ENCODE results near the gene KIF13A.
"Not testable (repeated sequence)": the region's sequence is repeated elsewhere in the genome, so short reads cannot be mapped to it uniquely, and the experiment has no call there.

Gene KIF13A

DNA sequence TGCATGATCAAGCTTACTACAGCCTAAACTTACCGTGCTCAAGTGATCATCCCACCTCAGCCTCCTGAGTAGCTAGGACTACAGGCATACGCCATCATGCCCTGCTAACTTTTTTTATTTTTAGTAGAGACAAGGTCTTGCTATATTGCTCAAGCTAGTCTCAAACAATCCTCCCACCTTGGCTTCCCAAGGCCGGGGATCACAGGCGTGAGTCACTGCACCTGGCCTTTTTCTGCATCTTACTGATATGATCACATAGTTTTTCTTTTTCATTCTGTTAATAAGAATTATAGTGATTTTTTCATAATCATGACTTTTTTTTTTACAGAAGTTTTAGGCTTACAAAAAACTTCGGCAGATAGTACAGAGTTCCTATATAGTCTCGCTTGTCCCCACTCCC, 93.2 kb downstream of the KIF13A start:
- no peak overlapping the region for H2AFZ ChIP-seq (ENCODE audit: low read length)
- H3K9me2 ChIP-seq (replicated peaks; ENCODE audit: insufficient read depth, low read length) = no peaks in the 10 kb centered on the region
- H3K4me1 ChIP-seq (ENCODE audit: low read length) = no peaks in the 10 kb centered on the region
- TF ChIP-seq, protein P1, sequence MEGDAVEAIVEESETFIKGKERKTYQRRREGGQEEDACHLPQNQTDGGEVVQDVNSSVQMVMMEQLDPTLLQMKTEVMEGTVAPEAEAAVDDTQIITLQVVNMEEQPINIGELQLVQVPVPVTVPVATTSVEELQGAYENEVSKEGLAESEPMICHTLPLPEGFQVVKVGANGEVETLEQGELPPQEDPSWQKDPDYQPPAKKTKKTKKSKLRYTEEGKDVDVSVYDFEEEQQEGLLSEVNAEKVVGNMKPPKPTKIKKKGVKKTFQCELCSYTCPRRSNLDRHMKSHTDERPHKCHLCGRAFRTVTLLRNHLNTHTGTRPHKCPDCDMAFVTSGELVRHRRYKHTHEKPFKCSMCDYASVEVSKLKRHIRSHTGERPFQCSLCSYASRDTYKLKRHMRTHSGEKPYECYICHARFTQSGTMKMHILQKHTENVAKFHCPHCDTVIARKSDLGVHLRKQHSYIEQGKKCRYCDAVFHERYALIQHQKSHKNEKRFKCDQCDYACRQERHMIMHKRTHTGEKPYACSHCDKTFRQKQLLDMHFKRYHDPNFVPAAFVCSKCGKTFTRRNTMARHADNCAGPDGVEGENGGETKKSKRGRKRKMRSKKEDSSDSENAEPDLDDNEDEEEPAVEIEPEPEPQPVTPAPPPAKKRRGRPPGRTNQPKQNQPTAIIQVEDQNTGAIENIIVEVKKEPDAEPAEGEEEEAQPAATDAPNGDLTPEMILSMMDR (IDR thresholded peaks at IDR 0.05; ENCODE audit: low read length) = no peak
- TF ChIP-seq EZH2phosphoT487 (IDR thresholded peaks at IDR 0.05; ENCODE audit: low read length) (no peak), EZH2 (optimal IDR thresholded peaks at IDR 0.05; ENCODE audit: low read depth, low read length) (no peak)
- H3K9me3 ChIP-seq (replicated peaks; ENCODE audit: insufficient read depth, low read length) = no peaks in the 10 kb centered on the region
- H3K9ac ChIP-seq (ENCODE audit: low read length) = no peak overlapping the region
- H3K27ac ChIP-seq (ENCODE audit: low read length) = no peak overlapping the region
- H3K4me2 ChIP-seq (ENCODE audit: low read depth, low read length) = no peak overlapping the region
- no peaks in the 10 kb centered on the region for H3K36me3 ChIP-seq (replicated peaks; ENCODE audit: insufficient read depth, low read length)
- H3K4me3 ChIP-seq (ENCODE audit: low read length) = no peak overlapping the region
- no peaks in the 10 kb centered on the region for H3K79me2 ChIP-seq (ENCODE audit: low read length)
- H4K20me1 ChIP-seq (ENCODE audit: insufficient read depth, low read length) = no peaks in the 10 kb centered on the region
- H3F3A ChIP-seq (ENCODE audit: insufficient read depth, low read length) = no peaks in the 10 kb centered on the region
- DNase-seq = no peak
- H3K27me3 ChIP-seq (replicated peaks; ENCODE audit: insufficient read depth, low read length) = no peaks in the 10 kb centered on the region

DNA sequence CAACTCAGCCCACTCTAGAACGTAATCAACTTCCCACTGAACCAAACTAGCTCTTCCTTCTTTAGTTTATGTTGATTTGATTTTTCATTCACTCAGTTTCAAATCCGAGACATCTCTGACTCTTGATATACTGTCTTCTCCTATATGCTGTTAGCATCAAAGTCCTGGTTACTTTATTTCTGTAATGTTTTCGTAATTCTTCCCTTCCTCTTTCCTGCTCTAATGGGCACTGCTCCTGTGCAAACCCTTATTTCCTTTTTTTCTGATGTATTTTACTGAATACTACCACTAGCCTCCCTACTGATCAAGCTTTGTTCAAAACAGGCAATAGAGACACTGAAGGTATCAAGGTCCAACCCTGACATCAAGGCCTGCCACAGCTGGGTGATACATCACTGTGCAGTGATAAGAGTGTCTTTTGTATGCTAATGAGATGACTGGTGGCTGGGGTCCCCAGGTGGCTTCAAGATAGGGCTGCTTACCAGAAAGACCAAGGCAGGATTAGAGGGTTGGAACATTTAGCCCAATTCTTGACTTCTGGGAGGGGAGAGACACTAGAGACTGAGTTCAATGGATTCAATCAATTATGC, 95.2 kb downstream of the KIF13A start:
- Histone ChIP-seq H3K9me3 (replicated peaks; ENCODE audit: insufficient read depth, low read length) (no peaks in the 10 kb centered on the region), H4K20me1 (ENCODE audit: insufficient read depth, low read length) (no peaks in the 10 kb centered on the region), H3K9me2 (replicated peaks; ENCODE audit: insufficient read depth, low read length) (no peaks in the 10 kb centered on the region), H3K79me2 (ENCODE audit: low read length) (no peaks in the 10 kb centered on the region), H3K27ac (ENCODE audit: low read length) (no peak overlapping the region), H3K27me3 (replicated peaks; ENCODE audit: insufficient read depth, low read length) (no peaks in the 10 kb centered on the region), H3K4me1 (ENCODE audit: low read length) (no peaks in the 10 kb centered on the region), H2AFZ (ENCODE audit: low read length) (no peak overlapping the region), H3K4me3 (ENCODE audit: low read length) (no peak overlapping the region), H3F3A (ENCODE audit: insufficient read depth, low read length) (no peaks in the 10 kb centered on the region), H3K9ac (ENCODE audit: low read length) (no peak overlapping the region), H3K36me3 (replicated peaks; ENCODE audit: insufficient read depth, low read length) (no peaks in the 10 kb centered on the region), H3K4me2 (ENCODE audit: low read depth, low read length) (no peak overlapping the region)
- TF ChIP-seq EZH2phosphoT487 (IDR thresholded peaks at IDR 0.05; ENCODE audit: low read length) (no peak), EZH2 (optimal IDR thresholded peaks at IDR 0.05; ENCODE audit: low read depth, low read length) (no peak)
- TF ChIP-seq, protein P1 (IDR thresholded peaks at IDR 0.05; ENCODE audit: low read length) = no peak
- DNase-seq = no peak

DNA sequence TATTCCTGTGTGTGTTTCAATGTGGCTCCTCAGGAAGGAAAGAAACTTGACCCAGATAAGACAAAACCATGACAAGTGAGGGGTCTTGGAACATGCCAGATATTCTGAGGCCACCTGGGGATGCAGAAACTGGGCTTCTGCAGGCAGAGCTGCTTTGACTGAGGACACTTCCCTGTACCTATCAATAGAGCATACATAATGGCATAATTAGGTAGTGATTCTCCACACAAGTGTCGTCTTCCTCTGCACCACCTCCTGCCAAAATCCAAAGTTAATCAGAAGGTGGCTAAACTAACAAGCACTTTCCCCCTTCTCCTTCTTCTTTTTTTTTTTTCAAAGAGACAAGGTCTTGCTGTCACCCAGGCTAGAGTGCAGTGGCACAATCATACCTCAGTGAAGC, 97.1 kb downstream of the KIF13A start:
- TF ChIP-seq, protein P1 (IDR thresholded peaks at IDR 0.05; ENCODE audit: low read length) = no peak
- no peak for TF ChIP-seq EZH2phosphoT487 (IDR thresholded peaks at IDR 0.05; ENCODE audit: low read length)
- no peak for TF ChIP-seq EZH2 (optimal IDR thresholded peaks at IDR 0.05; ENCODE audit: low read depth, low read length)

DNA sequence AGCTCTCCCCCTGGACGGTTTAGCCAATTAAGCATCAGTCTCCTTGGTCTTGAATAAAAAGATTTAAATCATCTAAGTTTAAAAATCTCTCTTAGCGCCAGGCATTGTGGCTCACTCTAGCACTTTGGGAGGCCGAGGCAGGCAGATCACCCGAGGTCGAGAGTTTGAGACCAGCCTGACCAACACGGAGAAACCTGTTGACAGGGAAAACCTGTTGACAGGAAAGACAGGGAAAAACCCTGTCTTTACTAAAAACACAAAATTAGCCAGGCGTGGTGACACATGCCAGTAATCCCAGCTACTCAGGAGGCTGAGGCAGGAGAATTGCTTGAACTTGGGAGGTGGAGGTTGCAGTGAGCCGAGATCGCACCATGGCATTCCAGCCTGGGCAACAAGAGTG, 97.7 kb downstream of the KIF13A start:
- H3K4me1 ChIP-seq (ENCODE audit: low read length); H3K4me3 ChIP-seq (ENCODE audit: low read length); H3K27me3 ChIP-seq (replicated peaks; ENCODE audit: insufficient read depth, low read length); H3K9me3 ChIP-seq (replicated peaks; ENCODE audit: insufficient read depth, low read length); H3K27ac ChIP-seq (ENCODE audit: low read length); H3K4me2 ChIP-seq (ENCODE audit: low read depth, low read length); H3K36me3 ChIP-seq (replicated peaks; ENCODE audit: insufficient read depth, low read length); H2AFZ ChIP-seq (ENCODE audit: low read length); H3K9ac ChIP-seq (ENCODE audit: low read length); DNase-seq; H3K79me2 ChIP-seq (ENCODE audit: low read length); H3F3A ChIP-seq (ENCODE audit: insufficient read depth, low read length); H4K20me1 ChIP-seq (ENCODE audit: insufficient read depth, low read length); H3K9me2 ChIP-seq (replicated peaks; ENCODE audit: insufficient read depth, low read length): not testable (repeated sequence)

More for the DNA sequence above, 97.1 kb downstream of the KIF13A start:
- Histone ChIP-seq H3K27me3 (replicated peaks; ENCODE audit: insufficient read depth, low read length) (no peaks in the 10 kb centered on the region), H3K4me2 (ENCODE audit: low read depth, low read length) (no peak overlapping the region), H3K27ac (ENCODE audit: low read length) (no peak overlapping the region), H3K4me3 (ENCODE audit: low read length) (no peak overlapping the region), H2AFZ (ENCODE audit: low read length) (no peak overlapping the region), H3K4me1 (ENCODE audit: low read length) (peaks cover 2% of the 10 kb centered on the region; the same call in 1 of the 2 replicates), H4K20me1 (ENCODE audit: insufficient read depth, low read length) (no peaks in the 10 kb centered on the region), H3K79me2 (ENCODE audit: low read length) (no peaks in the 10 kb centered on the region), H3F3A (ENCODE audit: insufficient read depth, low read length) (no peaks in the 10 kb centered on the region), H3K36me3 (replicated peaks; ENCODE audit: insufficient read depth, low read length) (no peaks in the 10 kb centered on the region), H3K9me2 (replicated peaks; ENCODE audit: insufficient read depth, low read length) (no peaks in the 10 kb centered on the region), H3K9me3 (replicated peaks; ENCODE audit: insufficient read depth, low read length) (no peaks in the 10 kb centered on the region), H3K9ac (ENCODE audit: low read length) (no peak overlapping the region)
- DNase-seq = no peak

Data from MM.1S (cell line).